Naive B cell (primary cell): ENCODE results near the gene RAD51B. TPM values are rescaled to one million over a fixed set of nuclear protein-coding genes. Genes with fewer than 3 reads are reported as not detected.

Experiments used
- ATAC-seq, 2 donors: fragments of 150-1000 bp; cut with Tn5 transposase; 2 replicates each; pipeline ENCODE4 v1.10.0; 2021; ENCODE audit warnings: low read depth in 2 of 2, mild to moderate bottlenecking in 2 of 2, moderate library complexity in 2 of 2
- DNase-seq: peaks from one replicate; pipeline ENCODE4 v3.0.0; 2022
- H3K27ac Mint-ChIP-seq, 6 donors: one replicate each; pipeline ENCODE4 v1.8.0; 2020 to 2022; ENCODE audit warnings: mild to moderate bottlenecking in 6 of 6, mixed read lengths in 6 of 6, moderate library complexity in 5 of 6, inconsistent platforms in 2 of 6
- H3K27me3 Mint-ChIP-seq, 3 donors: one replicate each; pipeline ENCODE4 v1.8.0; 2021 to 2022; ENCODE audit warnings: mixed read lengths in 3 of 3, mild to moderate bottlenecking in 1 of 3
- H3K36me3 Mint-ChIP-seq, 2 donors: one replicate each; pipeline ENCODE4 v1.8.0; 2020 to 2022; ENCODE audit warnings: mixed read lengths in 2 of 2, inconsistent platforms in 1 of 2, mild to moderate bottlenecking in 1 of 2
- H3K4me1 Mint-ChIP-seq, 3 donors: one replicate each; pipeline ENCODE4 v1.8.0; 2020 to 2022; ENCODE audit warnings: mixed read lengths in 3 of 3, inconsistent platforms in 1 of 3, mild to moderate bottlenecking in 1 of 3, moderate library complexity in 1 of 3
- H3K4me3 Mint-ChIP-seq, 8 donors: one replicate each; pipeline ENCODE4 v1.8.0; 2020 to 2022; ENCODE audit warnings: mild to moderate bottlenecking in 8 of 8, mixed read lengths in 8 of 8, moderate library complexity in 8 of 8, inconsistent platforms in 2 of 8
- H3K9me3 Mint-ChIP-seq, 7 donors: one replicate each; pipeline ENCODE4 v1.8.0; 2020 to 2022; ENCODE audit warnings: mixed read lengths in 7 of 7, mild to moderate bottlenecking in 5 of 7, inconsistent platforms in 2 of 7, moderate library complexity in 1 of 7
- polyA plus RNA-seq, 6 donors: library from polyadenylated mRNA; unstranded; fragments of 300-500 nt; fragmentation: Illumina TruSeq; gene quantifications; one replicate each; pipeline ENCODE4 v1.2.3, GENCODE V29; 2021; ENCODE audit warnings: low read depth in 6 of 6

RAD51B gene
- polyA plus RNA-seq, 6 donors from 2014 or later: 27.4 to 37.2 (median 31.8) TPM

DNA sequence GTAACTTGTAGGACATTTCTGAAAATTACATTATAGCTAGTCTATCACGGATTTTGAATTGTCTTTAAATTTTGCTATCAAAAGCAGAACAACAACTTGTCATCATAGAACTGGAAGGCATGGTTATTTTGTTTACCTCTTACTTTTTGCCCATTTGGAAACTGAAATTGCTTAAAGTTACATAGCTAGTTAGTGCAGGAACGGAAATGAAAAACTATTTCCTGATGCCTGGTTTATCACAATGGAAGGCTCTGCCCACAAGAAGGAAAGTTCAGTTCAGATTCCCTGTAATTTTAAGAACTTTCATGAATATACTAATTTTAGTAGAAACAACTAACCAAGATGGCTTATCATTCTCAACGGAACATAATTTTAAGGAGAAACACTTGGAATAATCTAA is 427.7 kb downstream of the RAD51B start:
- Mint-ChIP-seq H3K9me3 (no peaks in the 10 kb centered on the region), H3K27me3 (no peaks in the 10 kb centered on the region), H3K4me3 (peak overlapping the region in 1 of 8 donors; percentile 40), H3K4me1 (peaks cover 44 to 62% (median 49%) of the 10 kb centered on the region in 3 donors), H3K36me3 (no peaks in the 10 kb centered on the region), H3K27ac (peak overlapping the region in 1 of 6 donors; percentile 42)
- DNase-seq (no peak), ATAC-seq (no peak)

DNA sequence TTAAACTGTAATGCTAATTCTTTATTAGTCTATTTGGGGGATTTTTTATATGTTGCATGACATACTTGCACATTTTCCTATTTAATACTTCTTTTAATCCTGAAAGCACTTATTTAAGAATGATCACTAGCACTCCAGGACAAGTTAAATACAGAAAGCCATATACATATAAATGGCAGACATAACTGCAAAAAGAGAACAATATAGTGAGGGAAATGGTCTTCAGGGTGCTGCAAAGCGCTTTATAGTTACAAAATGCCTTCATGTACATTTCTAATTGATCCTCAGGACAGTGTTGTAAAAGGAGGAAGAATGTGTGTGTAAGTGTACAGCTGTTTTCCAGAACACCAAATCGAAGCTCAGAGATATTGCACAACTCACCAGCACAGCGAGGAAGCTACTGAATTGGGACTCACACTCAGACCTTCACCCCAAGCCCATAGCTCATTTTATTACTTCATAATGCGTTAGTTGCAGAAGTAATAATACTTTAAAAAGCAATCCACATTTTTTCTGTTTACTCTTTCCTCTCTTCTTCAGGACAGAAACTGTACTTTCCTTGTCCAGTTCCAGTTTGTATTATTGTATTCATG is 428.2 kb downstream of the RAD51B start:
- peak overlapping the region in 2 of 8 donors; percentile 13 to 51 for H3K4me3 Mint-ChIP-seq
- no peaks in the 10 kb centered on the region for H3K36me3 Mint-ChIP-seq
- peaks cover 46 to 67% (median 49%) of the 10 kb centered on the region in 3 donors for H3K4me1 Mint-ChIP-seq
- no peaks in the 10 kb centered on the region for H3K27me3 Mint-ChIP-seq
- DNase-seq (no peak), ATAC-seq (no peak)
- H3K27ac Mint-ChIP-seq: peak overlapping the region; percentile 69 to 95 (median 82)
- H3K9me3 Mint-ChIP-seq: no peaks in the 10 kb centered on the region

DNA sequence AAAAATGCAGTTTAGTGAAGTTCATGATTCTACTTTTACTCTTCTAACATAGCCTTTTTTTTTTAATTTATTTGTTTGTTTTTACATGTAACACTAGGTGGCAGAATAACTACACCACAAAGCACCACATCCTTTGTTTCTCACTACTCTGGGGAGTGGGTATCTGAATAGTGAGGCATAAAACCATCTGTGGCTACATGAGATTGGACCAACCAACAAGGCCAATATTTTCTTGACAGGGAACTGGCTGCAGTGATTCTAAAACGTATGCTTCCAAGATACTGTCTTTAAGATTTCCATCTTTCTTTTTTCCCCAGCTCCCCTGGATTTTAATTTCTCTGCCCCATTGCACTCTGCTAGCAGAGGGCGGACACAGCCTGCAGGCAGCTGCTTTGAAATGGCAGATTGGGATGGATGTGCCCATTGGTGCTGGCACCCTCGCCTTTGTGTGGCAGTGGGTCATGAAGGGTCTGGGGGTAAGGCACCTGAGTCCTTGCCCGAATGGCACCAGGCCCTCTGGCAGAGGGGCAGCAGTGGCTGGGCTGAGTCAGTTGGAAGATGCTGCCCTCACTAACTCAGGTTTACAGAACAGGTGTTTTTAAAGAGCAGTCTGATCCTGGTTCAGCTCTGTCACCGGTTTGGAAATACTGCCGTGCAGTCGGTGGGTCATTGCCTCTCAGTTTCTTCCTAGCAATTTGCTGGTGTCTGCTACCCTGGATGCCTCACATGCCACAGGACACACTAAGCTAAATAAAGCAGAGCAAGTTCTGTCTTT is 429.1 kb downstream of the RAD51B start:
- Mint-ChIP-seq H3K27ac (peak overlapping the region; percentile 69 to 95 (median 82)), H3K9me3 (no peaks in the 10 kb centered on the region), H3K36me3 (no peaks in the 10 kb centered on the region), H3K4me3 (peak overlapping the region in 6 of 8 donors; percentile 13 to 75 (median 38)), H3K27me3 (no peaks in the 10 kb centered on the region), H3K4me1 (peaks cover 49 to 69% (median 54%) of the 10 kb centered on the region in 3 donors)
- ATAC-seq (peak; percentile 85), DNase-seq (peak; percentile 61)

DNA sequence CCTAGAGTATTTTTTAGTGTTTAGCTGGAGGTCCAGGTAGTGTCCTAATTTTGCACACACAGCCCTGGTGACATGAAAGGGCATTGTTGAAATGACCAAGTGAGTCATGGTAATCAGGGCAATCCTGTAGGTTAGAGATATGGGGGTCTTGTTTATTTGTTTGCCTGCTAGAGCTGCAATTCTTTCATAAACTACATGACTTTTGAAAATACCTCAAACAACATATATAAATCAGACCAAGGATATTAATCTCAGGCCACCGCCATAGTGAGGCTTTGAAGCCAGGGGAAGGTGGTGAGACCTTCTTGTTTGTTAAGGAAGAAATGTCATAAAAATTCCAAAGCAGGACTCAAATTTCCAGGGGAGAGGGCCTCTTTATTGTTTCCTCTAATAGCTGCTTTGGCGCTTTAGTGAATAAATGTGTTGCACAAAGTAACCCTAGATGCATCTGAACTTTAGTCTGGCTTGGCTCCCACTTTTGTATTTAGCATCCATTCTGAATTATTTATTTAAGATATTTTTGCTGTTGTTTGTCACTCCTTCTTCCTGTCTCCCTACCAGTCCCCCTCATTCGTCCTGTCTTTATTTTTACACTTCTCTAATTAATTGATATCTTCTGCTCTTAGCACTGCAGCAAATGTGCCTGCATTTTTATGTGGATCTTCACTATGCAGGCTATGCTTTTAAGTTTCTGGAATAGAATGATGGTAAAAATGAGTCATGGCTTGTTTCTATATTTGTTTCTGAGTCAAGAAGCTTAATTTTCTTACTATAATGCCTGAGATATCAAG is 430.3 kb downstream of the RAD51B start:
- ATAC-seq (no peak), DNase-seq (no peak)
- Mint-ChIP-seq H3K9me3 (no peaks in the 10 kb centered on the region), H3K4me1 (peaks cover 51 to 75% (median 56%) of the 10 kb centered on the region in 3 donors), H3K4me3 (peak overlapping the region in 2 of 8 donors; percentile 8 to 45), H3K36me3 (peaks cover 0 to under 1% of the 10 kb centered on the region in 2 donors), H3K27me3 (no peaks in the 10 kb centered on the region), H3K27ac (peak overlapping the region; percentile 78 to 95 (median 89))

DNA sequence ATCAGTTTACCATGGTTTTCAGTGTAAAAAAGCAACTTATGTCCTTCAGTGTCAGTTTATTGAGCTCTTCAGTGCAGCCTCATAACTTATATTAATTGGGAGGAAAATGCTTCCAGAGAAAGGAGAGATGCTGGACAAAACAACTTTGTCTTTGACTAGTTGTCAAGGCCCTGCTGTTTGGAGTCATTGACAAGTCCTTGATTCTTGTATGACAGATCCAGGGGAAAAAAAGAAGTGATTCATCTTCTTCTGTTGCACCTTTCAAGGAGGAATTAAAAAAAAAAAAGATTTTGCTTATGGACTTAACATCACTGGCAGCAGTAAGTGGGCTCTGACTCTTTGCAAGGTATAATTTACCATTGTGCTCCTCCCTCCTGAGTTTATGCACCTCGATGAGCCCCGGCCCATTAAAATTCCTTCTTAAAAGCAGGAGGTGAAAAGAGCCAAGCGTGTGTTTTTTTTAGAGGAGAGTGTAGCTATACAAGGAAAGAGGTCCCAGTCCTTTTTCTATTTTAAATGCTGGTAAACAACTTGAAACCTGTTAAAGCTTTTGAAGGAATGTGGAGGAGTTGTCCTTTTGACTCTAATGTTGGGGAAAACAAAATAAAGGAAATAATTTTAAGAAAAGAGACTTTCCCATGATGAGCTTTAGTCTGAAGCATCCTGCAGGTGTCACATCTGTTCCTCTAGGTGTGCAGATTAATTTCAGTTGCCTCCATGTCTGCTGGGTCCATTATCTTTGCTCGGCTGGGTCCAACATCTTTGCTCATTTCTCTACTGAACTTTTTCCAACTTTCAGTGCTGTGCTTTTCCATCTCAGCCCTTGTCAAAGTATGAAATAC is 431.6 kb downstream of the RAD51B start:
- Mint-ChIP-seq H3K27me3 (no peaks in the 10 kb centered on the region), H3K4me1 (peaks cover 57 to 84% (median 67%) of the 10 kb centered on the region in 3 donors), H3K36me3 (peaks cover 0 to 4% of the 10 kb centered on the region in 2 donors), H3K9me3 (no peaks in the 10 kb centered on the region), H3K27ac (peak overlapping the region; percentile 42 to 98 (median 86)), H3K4me3 (peak overlapping the region in 5 of 8 donors; percentile 14 to 72 (median 54))
- ATAC-seq (peak in 1 of 2 donors; percentile 62), DNase-seq (no peak)

DNA sequence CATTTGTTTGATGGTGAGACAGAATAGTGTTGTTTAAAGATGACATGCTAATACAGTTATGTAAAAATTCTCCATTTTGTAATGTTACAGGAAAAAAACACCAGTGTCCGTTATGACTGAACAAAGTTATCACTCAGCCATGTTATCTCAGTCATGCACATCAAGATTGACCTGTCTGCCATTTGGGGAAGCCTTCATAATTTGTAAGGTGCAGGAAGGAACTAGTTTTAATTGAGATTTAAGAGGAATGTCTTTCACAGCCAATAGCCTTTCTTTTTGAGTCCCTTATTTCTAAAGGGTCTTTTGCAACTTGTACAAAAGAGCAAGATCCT is 432.2 kb downstream of the RAD51B start:
- H3K27me3 Mint-ChIP-seq: no peaks in the 10 kb centered on the region
- H3K9me3 Mint-ChIP-seq: no peaks in the 10 kb centered on the region
- H3K36me3 Mint-ChIP-seq: peaks cover 0 to 4% of the 10 kb centered on the region in 2 donors
- no peak for DNase-seq
- H3K4me3 Mint-ChIP-seq: peak overlapping the region in 5 of 8 donors; percentile 14 to 72 (median 54)
- ATAC-seq: no peak
- H3K4me1 Mint-ChIP-seq: peaks cover 62 to 86% (median 73%) of the 10 kb centered on the region in 3 donors
- H3K27ac Mint-ChIP-seq: peak overlapping the region; percentile 42 to 98 (median 86)

DNA sequence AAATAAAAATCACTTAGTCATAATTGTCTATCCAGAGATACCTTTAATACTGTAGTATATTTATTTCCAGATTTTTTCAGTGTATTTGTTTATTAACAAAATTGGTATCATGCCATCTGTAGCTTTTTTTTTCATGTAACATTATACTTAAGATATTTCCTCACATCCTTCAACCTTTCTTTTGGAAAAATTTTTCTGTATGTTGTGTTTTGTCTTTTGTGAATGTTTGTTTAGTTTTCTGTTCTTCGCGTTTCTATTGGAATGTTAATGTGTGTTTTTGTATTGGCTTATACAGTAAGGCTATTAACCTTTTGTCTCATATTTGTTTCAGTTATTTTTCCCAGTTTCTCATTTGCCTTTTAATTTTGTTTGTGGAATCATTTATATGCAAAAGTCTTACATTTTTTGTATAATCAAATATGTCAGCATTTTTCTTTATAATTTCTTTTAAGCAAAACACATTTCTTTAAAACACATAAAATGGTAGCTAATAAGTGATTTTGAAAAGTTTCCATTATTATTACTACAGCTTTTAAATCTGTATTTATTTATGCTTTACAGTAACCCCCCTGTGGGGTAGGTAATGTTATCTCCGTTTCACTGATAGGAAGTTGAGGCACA is 433.7 kb downstream of the RAD51B start:
- Mint-ChIP-seq H3K27ac (peak overlapping the region; percentile 46 to 92 (median 80)), H3K4me1 (peaks cover 53 to 79% (median 64%) of the 10 kb centered on the region in 3 donors), H3K36me3 (peaks cover 0 to 4% of the 10 kb centered on the region in 2 donors), H3K27me3 (no peaks in the 10 kb centered on the region), H3K4me3 (peak overlapping the region in 2 of 8 donors; percentile 15 to 38), H3K9me3 (no peaks in the 10 kb centered on the region)
- ATAC-seq (no peak), DNase-seq (no peak)

DNA sequence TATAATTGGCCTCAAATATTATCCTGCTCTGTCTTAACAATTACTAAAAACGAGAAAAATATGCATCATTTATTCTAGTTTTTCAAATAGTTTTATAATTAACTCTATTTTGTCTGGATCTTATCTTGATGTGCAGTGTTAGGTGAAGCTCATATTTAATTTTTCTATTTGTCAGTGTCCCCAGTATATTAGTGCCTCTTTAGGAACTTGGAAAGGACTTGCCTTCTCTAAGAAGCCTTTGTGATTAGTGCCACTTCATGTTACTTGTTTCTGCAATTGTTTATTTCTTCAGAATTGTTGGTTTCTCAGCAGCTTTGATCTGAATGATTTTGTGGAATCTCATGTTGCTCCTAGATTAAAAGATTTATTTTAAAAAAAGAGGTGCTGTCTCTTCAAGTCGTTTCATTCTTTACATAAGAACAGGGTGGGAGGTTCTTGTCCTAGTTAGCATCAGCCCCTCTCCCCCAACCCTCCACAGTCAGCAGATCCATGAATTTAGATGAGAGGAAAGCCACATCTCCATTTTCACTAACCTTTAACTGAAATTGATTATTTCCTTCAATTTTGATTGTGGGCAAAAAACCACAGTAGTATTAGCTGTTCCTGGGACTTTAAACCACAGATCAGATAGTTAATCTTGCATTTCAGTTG is 434.4 kb downstream of the RAD51B start:
- no peak for DNase-seq
- no peak for ATAC-seq
- Mint-ChIP-seq H3K27me3 (no peaks in the 10 kb centered on the region), H3K4me1 (peaks cover 53 to 79% (median 64%) of the 10 kb centered on the region in 3 donors), H3K9me3 (no peaks in the 10 kb centered on the region), H3K36me3 (peaks cover 0 to 4% of the 10 kb centered on the region in 2 donors), H3K27ac (peak overlapping the region in 5 of 6 donors; percentile 36 to 87 (median 61)), H3K4me3 (peak overlapping the region in 1 of 8 donors; percentile 47)

DNA sequence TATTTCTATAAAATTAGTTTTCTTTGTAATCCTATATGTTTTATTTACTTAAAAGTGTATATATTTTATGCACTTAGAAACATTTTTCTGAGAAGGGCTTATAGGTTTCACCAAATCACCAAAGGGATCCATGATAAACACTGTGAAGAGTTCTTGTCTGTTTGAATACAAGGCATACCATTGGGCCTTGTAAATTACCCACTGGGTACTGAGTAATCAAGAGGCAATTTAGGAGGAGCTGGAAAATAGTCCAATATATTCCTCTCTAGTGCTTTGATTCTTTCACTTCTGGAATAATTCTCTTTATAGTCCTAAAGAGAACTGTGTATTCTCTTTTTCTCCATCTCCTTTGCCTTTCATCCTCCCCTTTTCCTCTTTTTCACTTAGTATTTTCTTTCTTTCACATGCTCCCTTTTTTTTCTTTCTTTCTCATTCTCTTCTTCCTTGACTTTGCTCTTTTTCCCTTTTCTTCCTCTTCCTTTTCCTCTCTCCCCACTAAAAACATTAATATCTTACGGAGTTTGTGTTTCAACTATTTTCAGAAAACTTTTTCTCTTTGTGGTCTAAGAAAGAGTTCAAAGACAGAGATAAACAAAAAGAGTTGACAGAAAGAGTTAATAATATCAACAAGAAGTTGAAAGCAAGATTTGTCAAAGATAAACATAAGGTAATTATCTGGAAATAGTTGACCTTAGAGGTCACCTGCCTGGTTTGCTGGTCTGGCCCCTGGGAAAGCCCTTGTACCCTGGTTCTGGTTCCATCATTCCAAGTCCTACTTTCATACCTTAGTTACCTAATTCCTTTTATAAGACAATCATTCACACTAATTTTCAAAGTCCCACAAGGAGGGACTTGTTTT is 435.3 kb downstream of the RAD51B start:
- Mint-ChIP-seq H3K4me1 (peaks cover 53 to 77% (median 60%) of the 10 kb centered on the region in 3 donors), H3K27me3 (no peaks in the 10 kb centered on the region), H3K36me3 (peaks cover 0 to 4% of the 10 kb centered on the region in 2 donors)

DNA sequence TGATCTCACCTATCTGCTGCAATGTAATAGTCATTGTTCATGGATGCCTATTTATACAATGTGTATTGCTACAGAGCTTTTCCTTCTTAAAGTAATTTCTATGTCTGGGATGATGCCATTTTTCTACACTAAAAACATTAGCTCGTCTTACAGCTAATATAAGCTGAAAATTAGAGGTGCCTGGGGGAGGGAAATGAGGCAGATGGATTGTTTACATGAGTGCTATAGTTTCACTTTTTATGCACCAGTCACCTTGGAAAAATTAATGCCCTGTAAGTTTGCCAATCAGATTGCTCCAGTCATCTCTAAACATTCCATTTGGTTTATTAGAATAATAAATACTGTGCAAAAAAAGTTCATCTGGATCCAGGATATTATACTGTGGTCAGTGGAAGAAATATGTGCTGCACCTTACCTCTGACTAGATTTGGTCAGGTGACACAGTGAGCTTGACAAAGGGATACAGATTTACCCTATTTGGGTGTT is 436.2 kb downstream of the RAD51B start:
- Mint-ChIP-seq H3K27me3 (no peaks in the 10 kb centered on the region), H3K9me3 (no peaks in the 10 kb centered on the region), H3K4me3 (peak overlapping the region in 2 of 8 donors; percentile 1 to 29), H3K27ac (peak overlapping the region in 4 of 6 donors; percentile 55 to 98 (median 74)), H3K4me1 (peaks cover 50 to 77% (median 58%) of the 10 kb centered on the region in 3 donors), H3K36me3 (peaks cover 0 to 4% of the 10 kb centered on the region in 2 donors)
- DNase-seq (no peak), ATAC-seq (no peak)

More for the DNA sequence above, 435.3 kb downstream of the RAD51B start:
- ATAC-seq (no peak), DNase-seq (no peak)
- peak overlapping the region in 3 of 8 donors; percentile 7 to 45 (median 37) for H3K4me3 Mint-ChIP-seq
- H3K9me3 Mint-ChIP-seq: no peaks in the 10 kb centered on the region
- H3K27ac Mint-ChIP-seq: peak overlapping the region; percentile 27 to 98 (median 80)

DNA sequence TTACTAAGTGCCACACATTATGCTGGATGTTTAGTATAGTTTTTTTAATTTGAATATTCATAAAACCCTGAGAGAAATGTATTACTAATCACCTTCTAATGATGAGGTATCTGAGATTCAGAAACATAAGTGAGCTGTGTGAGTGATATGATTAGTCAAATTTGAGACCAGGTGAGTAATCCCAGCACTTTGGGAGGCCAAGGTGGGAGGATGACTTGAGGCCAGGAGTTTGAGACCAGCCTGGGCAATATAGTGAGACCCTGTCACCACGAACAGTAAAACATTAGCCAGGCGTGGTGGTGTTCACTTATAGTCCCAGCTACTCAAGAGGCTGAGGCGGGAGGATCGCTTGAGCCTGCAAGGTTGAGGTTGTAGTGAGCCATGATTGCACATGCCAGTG is 438.4 kb downstream of the RAD51B start:
- no peak for DNase-seq
- H3K27ac Mint-ChIP-seq: peak overlapping the region in 1 of 6 donors; percentile 84
- no peaks in the 10 kb centered on the region for H3K9me3 Mint-ChIP-seq
- H3K4me1 Mint-ChIP-seq: peaks cover 48 to 76% (median 63%) of the 10 kb centered on the region in 3 donors
- H3K27me3 Mint-ChIP-seq: no peaks in the 10 kb centered on the region
- H3K36me3 Mint-ChIP-seq: peaks cover 0 to 7% of the 10 kb centered on the region in 2 donors
- no peak for ATAC-seq
- peak overlapping the region in 1 of 8 donors; percentile 50 for H3K4me3 Mint-ChIP-seq
